NCI-H2227 (cell line): ENCODE measurements around the gene MOG.

ENCODE experiments used
- DNase-seq: peaks from one replicate; lab custom pipeline; 2025; ENCODE audit not compliant: unreplicated experiment; lab: John Stamatoyannopoulos, UW

MOG gene

DNA sequence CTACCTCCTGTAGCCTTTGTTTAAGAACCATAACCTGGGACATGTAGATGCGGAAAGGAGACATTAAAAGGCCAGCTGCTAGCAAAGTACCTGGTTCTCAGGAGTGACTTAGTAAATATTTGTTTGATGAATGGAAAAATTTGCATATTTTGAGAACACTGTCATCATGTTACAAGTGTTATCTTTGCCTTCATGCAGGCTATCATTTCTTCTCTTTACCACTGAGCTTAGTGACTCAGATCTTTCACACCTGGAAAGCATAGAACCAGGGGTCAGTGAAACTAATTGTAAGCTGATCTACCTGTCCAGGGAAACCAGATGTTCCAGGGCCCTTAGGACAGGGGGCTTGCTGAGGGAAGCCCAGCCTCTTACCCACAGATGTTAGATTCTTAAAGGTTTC lies 18.7 kb downstream of the MOG start:
- no peak for DNase-seq

DNA sequence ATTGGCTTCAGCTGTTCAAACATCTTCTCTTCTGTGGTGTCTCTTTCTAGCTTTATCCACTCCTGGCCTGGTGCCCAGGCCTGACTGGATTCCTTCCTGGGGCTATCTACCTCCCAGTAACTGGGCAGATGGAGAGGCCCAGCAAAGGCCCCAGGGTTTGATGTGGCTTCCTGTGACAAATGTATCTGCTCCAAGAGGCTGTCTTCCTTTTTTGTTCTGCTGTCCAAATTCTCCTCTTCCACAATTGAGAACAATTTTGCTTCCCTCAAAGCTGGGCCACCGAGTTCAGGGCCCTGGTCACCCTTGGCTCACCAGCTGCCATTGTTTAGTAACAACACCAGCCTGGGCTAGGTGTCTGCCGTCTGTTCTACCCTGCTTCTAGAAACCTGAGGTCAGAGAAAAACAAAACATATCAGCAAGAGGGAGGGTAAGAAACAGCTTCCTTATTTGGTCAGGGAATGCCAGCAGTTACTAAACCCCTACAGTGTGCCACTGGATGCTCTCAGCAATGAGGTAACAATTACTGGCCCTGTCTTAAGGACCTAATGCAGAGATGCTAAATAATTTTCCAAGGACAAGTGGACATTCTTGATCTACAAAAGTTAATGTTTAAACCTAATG lies 20.2 kb downstream of the MOG start:
- no peak for DNase-seq

DNA sequence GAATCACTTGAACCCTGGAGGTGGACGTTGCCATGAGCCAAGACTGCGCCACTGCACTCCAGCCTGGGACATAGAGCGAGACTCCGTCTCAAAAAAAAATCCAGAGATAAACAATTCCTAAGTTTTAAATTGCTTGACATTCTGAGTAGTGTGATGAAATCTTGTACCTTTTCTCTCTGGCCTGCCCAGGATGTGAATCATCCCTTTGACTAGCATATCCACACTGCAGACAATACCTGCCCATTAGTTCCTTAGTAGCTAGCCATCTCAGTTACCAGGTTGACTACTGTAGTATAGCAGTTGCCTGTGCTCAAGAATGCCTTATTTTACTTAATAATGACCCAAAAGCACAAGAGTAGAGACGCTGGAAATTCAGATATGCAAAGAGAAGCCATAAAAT lies 21.2 kb downstream of the MOG start:
- no peak for DNase-seq

DNA sequence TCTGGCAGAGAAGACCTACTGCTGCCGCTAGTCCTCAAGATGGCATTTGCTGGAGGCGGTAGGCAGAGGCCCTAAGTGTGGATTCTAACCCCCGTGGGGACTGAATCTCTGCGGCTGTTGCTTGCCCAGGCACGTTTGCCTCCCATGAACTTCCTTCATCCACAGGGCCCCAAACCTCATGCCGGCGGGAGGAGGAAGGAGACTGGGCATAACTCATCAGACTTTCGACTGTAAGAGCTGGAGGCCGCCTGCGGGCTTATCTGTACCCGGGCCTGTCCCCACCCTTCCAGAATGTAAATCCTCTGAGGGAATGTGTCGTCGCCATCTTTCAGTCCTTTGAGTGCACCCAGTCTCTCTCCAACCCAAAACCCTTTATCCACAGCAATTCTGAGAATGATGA lies 23.1 kb downstream of the MOG start:
- DNase-seq = no peak

DNA sequence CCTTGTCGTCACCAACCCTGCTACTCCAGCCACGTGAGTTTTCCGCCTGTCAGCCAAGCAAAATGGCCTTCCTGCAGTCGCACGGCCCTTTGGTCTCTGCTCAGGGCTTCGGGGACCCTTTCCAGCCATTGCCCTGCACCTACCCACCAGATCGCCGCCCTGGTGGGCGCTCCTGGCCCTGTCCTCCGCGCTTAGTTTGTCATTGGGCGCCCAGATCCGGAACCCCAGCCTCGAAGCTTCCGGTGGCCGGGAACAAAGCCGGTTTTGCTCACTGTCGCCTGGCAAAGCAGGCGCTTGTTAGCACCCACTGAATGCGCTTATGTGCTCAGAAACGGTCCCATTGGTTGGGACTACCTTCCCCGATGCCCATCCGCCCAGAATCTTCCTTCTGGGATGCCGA lies 23.5 kb downstream of the MOG start:
- DNase-seq = no peak

DNA sequence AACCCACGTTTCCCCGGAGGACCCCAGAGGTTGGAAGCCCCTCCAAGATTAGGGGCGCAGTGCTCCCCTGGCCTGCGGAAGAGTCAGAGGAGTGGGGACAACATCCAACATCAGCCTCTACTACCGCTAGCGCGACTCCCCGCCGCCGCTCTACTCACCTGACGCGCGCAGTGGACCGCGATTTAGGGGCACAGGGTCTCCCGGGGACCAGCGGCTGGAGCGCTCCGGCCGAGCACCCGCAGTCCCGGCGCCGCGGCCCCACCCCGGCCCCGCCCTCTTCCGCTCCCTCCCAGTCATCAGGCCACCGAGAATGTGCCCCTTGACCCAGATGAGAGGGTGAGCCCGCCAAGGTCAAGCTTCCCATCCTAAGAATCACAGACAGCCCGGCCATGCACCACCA lies 24.0 kb downstream of the MOG start, which contains the start of gene ZFP57:
ZFP57 (minus strand) TSS at position 249 of the 400 bp plus-strand sequence. CDS start 4,149 bp downstream, outside the sequence.
- no peak for DNase-seq

DNA sequence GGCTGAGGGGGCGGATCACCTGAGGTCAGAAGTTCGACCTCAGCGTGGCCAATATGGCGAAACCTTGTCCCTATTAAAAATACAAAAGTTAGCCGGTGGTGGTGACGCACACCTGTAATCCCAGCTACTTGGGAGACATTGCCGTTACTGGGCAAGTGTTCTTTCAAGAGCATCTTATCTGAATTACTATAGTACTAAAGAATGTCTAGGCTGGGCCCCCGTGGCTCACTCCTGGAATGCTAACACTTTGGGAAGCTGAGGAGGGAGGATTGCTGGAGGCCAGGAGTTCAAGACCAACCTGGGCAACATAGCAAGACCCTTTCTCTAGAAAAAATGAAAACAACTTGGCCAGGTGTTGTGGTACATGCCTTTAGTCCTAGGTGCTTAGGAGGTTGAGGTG lies 24.9 kb downstream of the MOG start:
- DNase-seq = no peak

DNA sequence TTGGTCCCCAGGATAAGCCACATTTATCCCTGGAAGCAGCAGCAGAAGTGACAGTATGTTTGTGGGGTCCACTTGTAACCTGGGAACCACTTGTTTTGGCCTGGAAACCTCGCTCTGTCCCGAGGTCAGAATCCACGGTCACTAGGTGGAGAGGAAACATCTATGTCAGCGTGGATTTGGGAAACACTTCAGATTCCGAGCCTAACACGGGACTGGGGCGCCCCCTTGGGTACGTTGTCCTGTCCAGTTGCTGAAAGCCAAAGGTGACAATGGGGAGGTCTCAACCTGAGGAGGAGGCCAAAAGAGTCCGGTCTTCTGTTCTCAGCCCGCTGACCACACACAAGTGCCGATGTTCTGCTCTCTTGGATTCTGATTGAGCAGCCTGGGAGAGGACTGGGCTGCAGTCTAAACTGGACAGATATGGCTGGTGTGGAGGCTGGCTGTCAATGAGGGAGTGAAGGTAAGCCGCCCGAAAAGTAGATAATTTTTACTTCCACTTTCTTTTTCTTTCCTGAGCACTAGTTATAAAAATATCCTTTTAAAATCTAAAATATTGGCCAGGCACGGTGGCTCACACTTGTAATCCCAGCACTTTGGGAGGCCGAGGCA lies 28.9 kb downstream of the MOG start:
- DNase-seq = no peak

DNA sequence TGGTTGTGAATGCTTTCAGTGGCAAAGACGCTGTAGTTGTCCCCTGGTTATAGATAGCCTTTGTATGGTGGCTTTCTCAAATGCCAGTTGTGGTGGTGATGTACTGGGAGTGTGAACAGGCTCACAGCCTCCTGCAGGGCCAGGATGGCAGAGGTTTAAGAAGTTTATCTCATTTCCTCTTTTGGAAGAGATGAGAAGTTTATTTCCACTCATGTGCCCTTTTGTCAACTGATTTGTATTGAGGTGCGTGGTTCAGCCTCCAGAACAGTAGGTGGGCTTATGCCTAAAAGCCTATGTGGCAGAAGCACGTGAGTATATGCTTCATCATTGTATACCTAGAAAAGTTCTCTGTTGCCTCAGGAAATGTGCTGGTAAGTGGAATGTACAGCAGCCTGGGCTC lies 37.7 kb downstream of the MOG start:
- DNase-seq = no peak

DNA sequence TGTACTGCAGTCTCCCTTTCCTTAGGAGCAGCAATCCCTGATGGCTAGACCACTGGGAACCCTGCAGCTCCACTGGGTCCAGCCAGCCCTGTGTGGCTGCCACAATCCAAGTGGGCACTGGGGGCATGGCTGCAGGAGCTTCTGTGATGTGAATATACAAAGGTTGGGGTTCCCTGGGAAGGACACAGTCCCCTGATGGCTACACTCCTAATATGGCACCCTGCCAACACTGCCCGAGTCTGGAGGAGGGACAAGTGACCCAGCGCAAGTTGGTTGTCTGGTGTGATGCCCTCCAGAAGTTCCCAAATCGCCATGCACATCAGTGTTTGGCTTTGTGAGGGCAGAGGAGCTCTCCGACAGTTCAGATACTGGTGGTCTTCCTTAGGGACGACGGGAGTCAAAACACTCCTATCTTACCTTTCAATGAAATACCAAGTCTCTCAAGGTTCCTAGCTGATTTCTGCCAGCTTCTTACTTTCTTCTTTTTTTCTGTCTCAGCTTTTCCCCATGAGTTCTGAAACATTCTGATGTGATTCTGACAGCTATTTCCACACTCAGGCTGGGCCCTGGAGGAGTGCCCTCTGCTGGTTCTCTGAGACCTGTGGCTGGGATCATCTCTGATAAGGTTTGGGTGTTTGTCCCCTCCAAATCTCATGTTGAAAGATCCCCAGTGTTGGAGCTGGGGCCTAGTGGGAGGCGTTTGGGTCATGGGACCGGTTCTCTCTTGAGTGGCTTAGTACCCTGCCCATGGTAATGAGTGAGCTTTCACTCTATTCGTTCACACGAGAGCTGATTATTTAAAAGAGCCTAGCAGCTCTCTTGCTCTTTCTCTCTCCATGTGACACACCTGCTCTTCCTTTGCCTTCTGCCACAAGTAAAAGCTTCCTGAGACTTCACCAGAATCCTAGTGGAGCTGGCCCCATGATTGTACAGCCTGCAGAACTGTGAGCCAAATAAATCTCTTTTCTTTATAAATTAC lies 39.5 kb downstream of the MOG start:
- DNase-seq = no peak

DNA sequence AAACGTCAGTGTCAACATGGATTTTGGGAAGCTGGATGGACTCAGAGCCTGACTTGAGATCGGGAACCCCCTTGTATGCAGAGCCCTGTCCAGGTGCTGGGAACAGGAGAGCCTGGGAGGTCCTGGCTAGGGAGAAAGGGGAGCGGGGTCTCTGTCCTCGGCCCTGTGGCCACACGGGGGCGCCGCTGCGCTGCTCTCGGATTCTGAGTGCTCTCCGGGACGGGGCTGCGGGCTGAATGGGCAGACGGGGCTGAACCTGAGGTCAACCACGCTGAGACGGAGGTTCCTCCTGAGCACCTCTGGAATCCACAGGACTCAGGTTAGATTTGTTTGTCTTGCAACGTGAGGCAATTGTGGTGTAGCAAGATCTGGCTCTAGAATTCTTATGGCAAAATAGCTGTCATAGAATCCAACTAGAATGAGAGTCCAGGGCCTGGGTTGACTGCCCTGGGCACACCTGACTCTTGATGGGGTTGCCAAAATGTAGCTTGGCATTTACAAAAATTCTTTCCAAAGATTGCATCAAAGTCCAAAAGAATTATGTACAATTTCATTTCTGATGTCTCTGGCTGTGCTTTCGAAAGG lies 45.7 kb downstream of the MOG start:
- DNase-seq = peak; percentile 48

DNA sequence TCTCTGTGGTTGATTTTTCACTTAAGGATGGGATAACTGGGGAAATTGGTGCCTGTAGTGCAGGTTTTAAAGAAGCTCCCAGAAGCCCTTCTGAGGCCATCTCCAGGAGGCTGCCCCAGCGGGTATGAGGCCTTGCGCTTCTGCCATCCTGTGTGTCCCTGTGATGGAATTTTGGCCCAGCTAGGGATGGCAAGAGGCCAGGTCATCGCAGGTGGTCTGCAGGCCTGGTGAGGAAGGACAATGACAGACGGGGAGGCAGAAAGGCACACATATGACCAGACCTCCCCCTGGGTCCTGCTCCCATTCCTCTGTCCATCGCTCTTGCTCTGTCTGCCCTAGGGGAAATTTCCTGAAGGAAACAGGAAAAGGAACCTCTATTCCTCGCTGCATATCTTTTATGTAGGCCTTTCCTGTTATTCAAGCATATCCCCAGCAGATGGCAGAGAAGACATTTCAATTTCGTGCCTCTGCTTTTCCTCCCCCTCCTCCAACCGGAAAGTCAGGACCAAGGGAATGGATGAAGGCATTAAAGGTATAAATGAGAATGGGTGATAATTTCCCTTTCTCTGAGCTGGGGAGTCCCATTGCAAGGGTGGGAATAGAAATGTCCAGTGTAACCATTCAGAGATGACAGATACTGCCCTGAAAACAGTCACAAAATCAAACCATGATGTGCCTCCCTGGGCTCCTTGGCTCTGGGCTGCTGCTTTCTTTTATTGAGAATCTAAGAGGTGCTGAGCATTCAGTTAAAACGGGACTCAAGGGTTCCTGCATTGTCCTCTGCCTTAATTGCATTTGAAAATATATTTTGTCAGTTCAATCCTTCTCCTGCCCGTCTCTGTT lies 48.7 kb downstream of the MOG start:
- peak; percentile 71 for DNase-seq

DNA sequence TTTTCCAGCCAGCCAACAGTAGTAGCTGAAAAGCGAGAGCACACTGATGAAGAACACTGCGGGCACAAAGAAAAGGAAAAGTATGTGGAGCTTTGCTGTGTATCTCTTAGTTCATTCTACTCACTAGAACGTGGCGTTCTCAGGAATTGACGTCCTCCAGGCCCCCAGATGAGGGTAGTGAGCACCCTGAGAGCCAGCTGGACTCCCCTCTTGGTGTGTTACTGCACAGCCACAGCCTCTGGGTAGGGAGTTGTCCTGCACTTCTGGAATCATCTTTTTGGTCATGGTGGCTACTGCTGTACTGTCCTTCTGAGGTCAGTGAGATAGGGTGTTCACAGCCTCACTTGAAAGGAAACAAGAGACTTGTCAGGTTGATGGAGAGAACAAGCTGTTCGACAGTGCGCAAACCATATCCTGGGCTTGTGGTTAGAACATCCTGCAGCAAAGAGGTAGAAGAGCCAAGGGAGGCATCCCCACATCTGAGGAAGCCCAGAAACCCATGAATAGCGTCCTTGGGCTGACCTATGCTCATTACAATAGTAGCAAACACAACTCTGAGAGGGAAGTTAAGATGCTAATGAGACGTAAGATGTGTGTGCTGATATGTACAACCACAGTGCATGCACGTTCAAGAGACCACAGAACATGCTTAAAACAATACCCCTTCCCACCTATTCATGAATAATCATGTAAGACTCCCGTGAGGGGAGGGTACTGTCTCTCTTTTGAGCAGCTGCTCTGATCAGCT lies 51.7 kb downstream of the MOG start:
- no peak for DNase-seq

DNA sequence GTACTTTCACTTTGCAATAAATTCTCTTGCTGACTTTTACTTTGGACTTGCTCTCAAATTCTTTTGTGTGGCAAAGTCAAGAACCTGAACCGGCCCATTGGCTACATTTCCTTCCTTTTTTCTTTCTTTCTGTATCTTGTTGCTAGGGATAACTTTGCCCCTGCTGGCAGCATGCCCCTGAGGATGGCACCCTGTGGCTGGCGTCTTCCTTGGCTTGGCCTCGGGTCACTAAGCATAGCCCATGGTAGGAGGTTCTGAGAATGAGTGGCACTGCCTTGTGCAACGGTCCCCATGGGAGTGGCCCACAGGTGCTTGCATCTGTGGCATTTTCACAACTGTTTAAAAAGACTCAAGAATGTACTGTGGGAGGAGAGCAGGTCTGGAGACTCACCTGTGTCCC lies 52.3 kb downstream of the MOG start:
- DNase-seq = no peak

DNA sequence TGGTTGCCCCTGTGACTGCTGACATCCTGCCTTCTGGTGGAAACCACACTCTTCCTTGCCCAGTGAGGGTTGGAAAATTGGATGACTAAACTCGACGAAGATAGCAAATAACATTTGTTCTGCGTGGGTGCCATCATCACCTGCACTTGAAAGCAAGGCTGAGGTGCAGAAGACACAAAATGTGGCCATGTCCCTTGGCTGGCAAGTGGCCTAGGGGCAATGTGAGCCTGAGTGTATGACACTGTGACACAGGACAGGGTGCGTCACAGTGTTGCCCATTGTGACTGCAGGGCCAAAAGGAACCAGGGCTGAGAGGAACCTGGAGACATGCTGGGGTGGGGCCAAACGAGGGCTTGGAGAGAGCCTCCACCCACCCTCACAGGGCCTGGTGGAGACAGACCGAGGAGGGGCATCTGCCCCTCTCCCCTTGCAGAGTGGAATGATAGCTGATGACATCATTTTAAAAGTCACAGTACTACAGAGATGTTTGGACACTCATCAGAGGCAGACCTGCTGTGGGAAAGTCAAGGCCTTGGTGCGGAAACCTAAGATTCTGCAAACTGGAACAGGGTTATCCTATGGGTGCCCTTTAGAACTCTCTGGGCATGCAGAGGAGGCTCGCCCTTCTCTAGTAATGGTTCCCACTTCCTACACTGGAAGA lies 53.5 kb downstream of the MOG start:
- DNase-seq = no peak

DNA sequence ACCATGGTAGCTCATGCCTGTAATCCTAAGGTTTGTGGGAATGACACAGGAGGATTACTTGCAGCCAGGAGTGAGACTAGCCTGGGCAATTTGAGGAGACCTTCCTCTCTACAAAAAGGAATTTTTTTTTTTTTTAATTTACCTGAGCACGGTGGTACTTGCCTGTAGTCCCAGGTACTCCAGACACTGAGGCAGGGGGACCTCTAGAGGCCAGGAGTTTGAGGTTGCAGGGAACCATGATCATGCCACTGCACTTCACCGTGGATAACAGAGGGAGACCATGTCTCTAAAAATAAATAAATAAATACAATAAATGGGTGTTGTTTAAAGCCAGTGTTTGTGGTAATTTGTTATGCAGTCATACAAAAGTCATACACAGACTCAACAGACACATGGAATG lies 64.0 kb downstream of the MOG start:
- DNase-seq = no peak
